Activated CD4-positive, alpha-beta memory T cell treated with anti-CD3 and anti-CD28 coated beads, Interleukin-2, amount 10 ng/mL, durations not matched to agents 7 days and 5 days (primary cell): ENCODE results near the gene KAT6B. TPM values are rescaled to one million over a fixed set of nuclear protein-coding genes. Genes with fewer than 3 reads are reported as not detected.

Source experiments
- CTCF ChIA-PET: fragments of 350-600 bp; sonication (Branson Sonifier 250); formaldehyde crosslinking; loops from one replicate; lab custom pipeline; 2021; ENCODE audit warnings: antibody characterized with exemption, inconsistent platforms; lab: Charles Lee
- POLR2A ChIA-PET: fragments of 350-600 bp; sonication (Branson Sonifier 250); formaldehyde crosslinking; loops from one replicate; lab custom pipeline; 2021; ENCODE audit warnings: antibody characterized with exemption; lab: Charles Lee
- DNase-seq: peaks from one replicate; pipeline ENCODE4 v3.0.0-alpha.2; 2020
- H3K27ac Mint-ChIP-seq: one replicate; pipeline ENCODE4 v1.8.0; 2021; ENCODE audit warnings: mild to moderate bottlenecking, mixed read lengths
- H3K27me3 Mint-ChIP-seq: one replicate; pipeline ENCODE4 v1.8.0; 2021; ENCODE audit warnings: mixed read lengths
- H3K36me3 Mint-ChIP-seq: one replicate; pipeline ENCODE4 v1.8.0; 2021; ENCODE audit warnings: low read depth, mixed read lengths
- H3K4me1 Mint-ChIP-seq: one replicate; pipeline ENCODE4 v1.8.0; 2021; ENCODE audit warnings: mixed read lengths
- H3K4me3 Mint-ChIP-seq: one replicate; pipeline ENCODE4 v1.8.0; 2021; ENCODE audit warnings: mild to moderate bottlenecking, mixed read lengths
- H3K9me3 Mint-ChIP-seq: one replicate; pipeline ENCODE4 v1.8.0; 2021; ENCODE audit warnings: mixed read lengths
- total RNA-seq, 2 experiments: library from RNA; stranded (reverse); gene quantifications; one replicate each; pipeline ENCODE4 v1.2.3, GENCODE V29; 2021

Gene KAT6B
- total RNA-seq, 2 experiments from 2014 or later, result 20.2 to 21.8 TPM

- Mint-ChIP-seq H3K27me3 (no peaks in the 10 kb centered on the region), H3K4me3 (no peak overlapping the region), H3K4me1 (peaks cover 19% of the 10 kb centered on the region), H3K36me3 (peaks cover 10% of the 10 kb centered on the region), H3K9me3 (no peaks in the 10 kb centered on the region), H3K27ac (no peak overlapping the region)
- ChIA-PET POLR2A (no interaction called here), CTCF (no interaction called here)
- no peak for DNase-seq
Measured at GRCh38 chr10:74983383-74983782, 157.0 kb downstream of the KAT6B start.

GRCh38 chr10:74987339-74988053 lies 161.1 kb downstream of the KAT6B start:
- no peak overlapping the region for H3K4me3 Mint-ChIP-seq
- no peak for DNase-seq
- H3K27ac Mint-ChIP-seq, result no peak overlapping the region
- H3K4me1 Mint-ChIP-seq, result peaks cover 17% of the 10 kb centered on the region
- POLR2A ChIA-PET, result no interaction called here
- CTCF ChIA-PET, result no interaction called here
- H3K9me3 Mint-ChIP-seq, result no peaks in the 10 kb centered on the region
- no peaks in the 10 kb centered on the region for H3K27me3 Mint-ChIP-seq
- H3K36me3 Mint-ChIP-seq, result peaks cover 7% of the 10 kb centered on the region

GRCh38 chr10:74988054-74988775 lies 161.8 kb downstream of the KAT6B start:
- peaks cover 12% of the 10 kb centered on the region for H3K36me3 Mint-ChIP-seq
- ChIA-PET POLR2A (no interaction called here), CTCF (no interaction called here)
- H3K4me1 Mint-ChIP-seq, result peaks cover 16% of the 10 kb centered on the region
- DNase-seq, result no peak
- no peaks in the 10 kb centered on the region for H3K27me3 Mint-ChIP-seq
- H3K9me3 Mint-ChIP-seq, result no peaks in the 10 kb centered on the region
- no peak overlapping the region for H3K4me3 Mint-ChIP-seq
- no peak overlapping the region for H3K27ac Mint-ChIP-seq

GRCh38 chr10:74988832-74989561 lies 162.6 kb downstream of the KAT6B start:
- H3K9me3 Mint-ChIP-seq, result no peaks in the 10 kb centered on the region
- no peak overlapping the region for H3K4me3 Mint-ChIP-seq
- H3K27ac Mint-ChIP-seq, result no peak overlapping the region
- peaks cover 16% of the 10 kb centered on the region for H3K36me3 Mint-ChIP-seq
- DNase-seq, result no peak
- CTCF ChIA-PET, result interaction anchor here (0.6 to 1.0 kb wide), 2 partner anchors 9 to 148 kb away, joined by 3 read pairs; no protein-coding TSS in a partner anchor
- peaks cover 16% of the 10 kb centered on the region for H3K4me1 Mint-ChIP-seq
- POLR2A ChIA-PET, result interaction anchor here (0.5 to 1.3 kb wide), 2 partner anchors 54 to 65 kb away, joined by 3 read pairs; no protein-coding TSS in a partner anchor
- H3K27me3 Mint-ChIP-seq, result no peaks in the 10 kb centered on the region

GRCh38 chr10:74991435-74991834 lies 165.0 kb downstream of the KAT6B start:
- H3K4me3 Mint-ChIP-seq, result no peak overlapping the region
- H3K4me1 Mint-ChIP-seq, result peaks cover 31% of the 10 kb centered on the region
- no peak overlapping the region for H3K27ac Mint-ChIP-seq
- ChIA-PET POLR2A (interaction anchor here (1.2 to 1.9 kb wide), 3 partner anchors 10 to 219 kb away, joined by 3 to 6 read pairs (median 5); partner anchors contain the start of gene VDAC2), CTCF (interaction anchor here (1.2 to 2.0 kb wide), 2 partner anchors 12 to 13 kb away, joined by 3 to 4 read pairs; no protein-coding TSS in a partner anchor)
- H3K36me3 Mint-ChIP-seq, result peaks cover 30% of the 10 kb centered on the region
- no peak for DNase-seq
- H3K27me3 Mint-ChIP-seq, result no peaks in the 10 kb centered on the region
- no peaks in the 10 kb centered on the region for H3K9me3 Mint-ChIP-seq

DNA sequence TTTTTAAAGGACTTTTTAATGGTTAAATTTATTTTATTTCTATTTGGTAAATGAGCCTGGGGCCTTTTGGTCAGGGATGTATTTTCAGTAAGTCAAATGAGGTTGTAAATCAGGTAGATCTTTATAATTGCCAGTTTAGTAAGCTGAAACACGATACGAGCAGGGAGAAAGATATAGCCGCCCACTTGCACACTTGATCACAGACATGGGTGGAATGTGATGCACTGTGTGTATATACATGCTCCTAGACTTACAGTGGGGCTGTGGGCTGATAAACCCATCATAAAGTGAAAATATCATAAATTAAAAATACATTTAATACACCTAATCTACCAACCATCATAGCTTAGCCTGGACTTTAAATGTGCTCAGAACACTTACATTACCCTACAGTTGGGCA lies 165.7 kb downstream of the KAT6B start:
- Mint-ChIP-seq H3K4me3 (no peak overlapping the region), H3K9me3 (no peaks in the 10 kb centered on the region), H3K27me3 (no peaks in the 10 kb centered on the region), H3K36me3 (peaks cover 30% of the 10 kb centered on the region), H3K27ac (no peak overlapping the region), H3K4me1 (peaks cover 31% of the 10 kb centered on the region)
- DNase-seq, result no peak
- ChIA-PET POLR2A (no interaction called here), CTCF (interaction anchor here (0.9 to 1.2 kb wide), 4 partner anchors 11 to 29 kb away, joined by 3 read pairs; no protein-coding TSS in a partner anchor)

DNA sequence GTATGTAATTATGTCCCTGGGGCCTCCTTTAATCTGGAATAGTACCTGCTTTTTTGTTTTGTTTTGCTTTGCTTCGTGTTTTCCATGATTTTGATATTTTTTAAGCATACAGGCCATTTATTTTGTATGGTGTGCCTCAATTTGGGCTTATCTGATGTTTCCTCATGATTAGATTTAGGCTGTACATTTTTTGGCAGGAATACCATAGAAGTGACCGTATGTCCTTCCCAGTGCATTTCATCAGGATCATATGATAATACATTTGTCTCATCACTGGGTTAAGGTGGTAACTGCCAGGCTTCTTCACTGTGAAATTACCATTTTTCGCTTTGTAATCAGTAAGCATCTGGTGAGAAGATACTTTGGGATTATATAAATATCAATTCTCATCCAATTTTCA lies 167.2 kb downstream of the KAT6B start:
- no peak for DNase-seq
- Mint-ChIP-seq H3K36me3 (peaks cover 32% of the 10 kb centered on the region), H3K9me3 (no peaks in the 10 kb centered on the region), H3K4me3 (no peak overlapping the region), H3K4me1 (peaks cover 20% of the 10 kb centered on the region), H3K27ac (no peak overlapping the region), H3K27me3 (no peaks in the 10 kb centered on the region)
- CTCF ChIA-PET, result interaction anchor here (1.2 kb wide), 1 partner anchor 21 kb away, joined by 4 read pairs; no protein-coding TSS in a partner anchor
- POLR2A ChIA-PET, result no interaction called here

DNA sequence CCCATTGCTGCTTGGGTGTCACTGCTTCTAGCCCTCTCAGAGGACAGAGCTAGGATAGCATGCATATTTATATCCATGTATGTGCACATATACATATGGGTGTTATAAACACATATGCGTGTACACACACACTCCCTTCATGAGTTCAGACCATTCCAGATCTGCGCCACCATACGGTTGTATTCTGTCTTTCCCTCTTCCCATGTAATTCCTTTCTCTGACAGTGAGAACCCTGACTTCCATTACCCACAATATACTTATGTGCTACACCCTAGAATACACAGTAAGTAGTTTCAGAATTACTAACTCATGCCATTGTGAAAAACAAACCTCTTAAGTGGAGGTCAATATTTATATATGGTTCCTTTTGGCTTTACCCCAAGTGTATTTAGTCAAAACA lies 168.5 kb downstream of the KAT6B start:
- Mint-ChIP-seq H3K4me3 (no peak overlapping the region), H3K9me3 (no peaks in the 10 kb centered on the region), H3K27me3 (no peaks in the 10 kb centered on the region), H3K4me1 (peaks cover 20% of the 10 kb centered on the region), H3K27ac (no peak overlapping the region), H3K36me3 (peaks cover 32% of the 10 kb centered on the region)
- ChIA-PET CTCF (interaction anchor here (0.7 to 1.2 kb wide), 2 partner anchors 22 to 1145 kb away, joined by 3 to 4 read pairs; no protein-coding TSS in a partner anchor), POLR2A (interaction anchor here (0.7 kb wide), 1 partner anchor 17 kb away, joined by 3 read pairs; no protein-coding TSS in a partner anchor)
- DNase-seq, result no peak

DNA sequence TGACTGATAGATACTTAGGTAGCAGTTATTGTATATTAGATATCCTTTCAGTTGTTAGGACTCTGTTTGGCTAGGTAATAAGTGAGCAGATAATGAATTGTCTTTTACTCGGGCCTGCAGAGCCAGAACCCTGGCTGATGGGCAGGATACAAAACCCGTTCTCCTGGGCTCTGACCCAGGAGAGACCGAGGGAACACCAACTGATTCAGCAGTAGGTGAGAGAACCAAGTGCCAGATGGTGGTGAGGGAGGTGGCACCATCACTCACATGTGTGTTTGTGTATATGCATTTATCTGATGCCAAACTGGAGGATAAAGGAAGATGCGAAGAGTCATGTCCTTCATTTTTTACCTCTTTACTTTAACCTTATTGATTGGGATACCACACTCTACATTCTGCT lies 169.4 kb downstream of the KAT6B start:
- H3K27ac Mint-ChIP-seq, result no peak overlapping the region
- CTCF ChIA-PET, result interaction anchor here (1.0 kb wide), 1 partner anchor 25 kb away, joined by 3 read pairs; no protein-coding TSS in a partner anchor
- no peak for DNase-seq
- H3K36me3 Mint-ChIP-seq, result peaks cover 31% of the 10 kb centered on the region
- no peaks in the 10 kb centered on the region for H3K27me3 Mint-ChIP-seq
- no peaks in the 10 kb centered on the region for H3K9me3 Mint-ChIP-seq
- H3K4me1 Mint-ChIP-seq, result peaks cover 25% of the 10 kb centered on the region
- no peak overlapping the region for H3K4me3 Mint-ChIP-seq
- POLR2A ChIA-PET, result interaction anchor here (0.6 kb wide), 1 partner anchor 32 kb away, joined by 3 read pairs; no protein-coding TSS in a partner anchor

DNA sequence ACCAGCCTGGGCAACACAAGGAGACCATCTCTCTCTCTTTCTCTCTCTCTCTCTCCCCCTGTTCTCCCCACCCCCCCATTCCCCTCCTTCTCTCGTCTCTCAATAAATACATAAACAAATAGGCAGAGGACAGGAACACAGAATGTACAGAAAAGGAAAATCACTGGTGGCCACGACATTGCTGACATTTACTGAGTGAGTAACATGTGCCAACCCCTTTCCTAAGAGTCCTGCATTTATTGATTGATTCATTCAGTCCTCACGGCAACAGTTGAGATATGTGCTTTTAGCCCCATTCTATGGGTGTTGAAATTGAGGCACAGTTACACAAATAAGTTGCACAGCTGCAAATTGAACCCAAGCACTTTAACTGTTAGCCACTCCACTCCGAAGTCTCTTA lies 170.8 kb downstream of the KAT6B start:
- ChIA-PET POLR2A (no interaction called here), CTCF (interaction anchor here (1.0 kb wide), 1 partner anchor 24 kb away, joined by 3 read pairs; no protein-coding TSS in a partner anchor)
- Mint-ChIP-seq H3K4me3 (no peak overlapping the region), H3K4me1 (peaks cover 29% of the 10 kb centered on the region), H3K27me3 (no peaks in the 10 kb centered on the region), H3K36me3 (peaks cover 25% of the 10 kb centered on the region), H3K27ac (no peak overlapping the region), H3K9me3 (no peaks in the 10 kb centered on the region)
- no peak for DNase-seq

GRCh38 chr10:75000748-75001321 lies 174.4 kb downstream of the KAT6B start:
- ChIA-PET CTCF (no interaction called here), POLR2A (no interaction called here)
- no peaks in the 10 kb centered on the region for H3K27me3 Mint-ChIP-seq
- no peak for DNase-seq
- no peaks in the 10 kb centered on the region for H3K9me3 Mint-ChIP-seq
- H3K4me1 Mint-ChIP-seq, result peaks cover 16% of the 10 kb centered on the region
- H3K4me3 Mint-ChIP-seq, result no peak overlapping the region
- peaks cover 7% of the 10 kb centered on the region for H3K36me3 Mint-ChIP-seq
- H3K27ac Mint-ChIP-seq, result no peak overlapping the region

GRCh38 chr10:75001715-75002350 lies 175.4 kb downstream of the KAT6B start:
- H3K4me3 Mint-ChIP-seq, result no peak overlapping the region
- no peak for DNase-seq
- H3K4me1 Mint-ChIP-seq, result peaks cover 14% of the 10 kb centered on the region
- peaks cover 3% of the 10 kb centered on the region for H3K36me3 Mint-ChIP-seq
- ChIA-PET POLR2A (interaction anchor here (0.7 kb wide), 1 partner anchor 12 kb away, joined by 3 read pairs; no protein-coding TSS in a partner anchor), CTCF (interaction anchor here (1.2 kb wide), 1 partner anchor 758 kb away, joined by 3 read pairs; no protein-coding TSS in a partner anchor)
- H3K27me3 Mint-ChIP-seq, result no peaks in the 10 kb centered on the region
- H3K27ac Mint-ChIP-seq, result no peak overlapping the region
- H3K9me3 Mint-ChIP-seq, result no peaks in the 10 kb centered on the region
